GM12892 (cell line): ENCODE results near the gene MEN1.

ENCODE experiments used
- POLR2A ChIP-seq: IDR thresholded peaks from 2 replicates; pipeline ENCODE4 v1.6.1; 2011; ENCODE audit warnings: low read depth, low read length, control low read depth
- TAF1 ChIP-seq: IDR thresholded peaks from 2 replicates; pipeline ENCODE4 v1.6.1; 2011; ENCODE audit warnings: low read depth, mild to moderate bottlenecking, control low read depth, low read length, borderline replicate concordance

DNA sequence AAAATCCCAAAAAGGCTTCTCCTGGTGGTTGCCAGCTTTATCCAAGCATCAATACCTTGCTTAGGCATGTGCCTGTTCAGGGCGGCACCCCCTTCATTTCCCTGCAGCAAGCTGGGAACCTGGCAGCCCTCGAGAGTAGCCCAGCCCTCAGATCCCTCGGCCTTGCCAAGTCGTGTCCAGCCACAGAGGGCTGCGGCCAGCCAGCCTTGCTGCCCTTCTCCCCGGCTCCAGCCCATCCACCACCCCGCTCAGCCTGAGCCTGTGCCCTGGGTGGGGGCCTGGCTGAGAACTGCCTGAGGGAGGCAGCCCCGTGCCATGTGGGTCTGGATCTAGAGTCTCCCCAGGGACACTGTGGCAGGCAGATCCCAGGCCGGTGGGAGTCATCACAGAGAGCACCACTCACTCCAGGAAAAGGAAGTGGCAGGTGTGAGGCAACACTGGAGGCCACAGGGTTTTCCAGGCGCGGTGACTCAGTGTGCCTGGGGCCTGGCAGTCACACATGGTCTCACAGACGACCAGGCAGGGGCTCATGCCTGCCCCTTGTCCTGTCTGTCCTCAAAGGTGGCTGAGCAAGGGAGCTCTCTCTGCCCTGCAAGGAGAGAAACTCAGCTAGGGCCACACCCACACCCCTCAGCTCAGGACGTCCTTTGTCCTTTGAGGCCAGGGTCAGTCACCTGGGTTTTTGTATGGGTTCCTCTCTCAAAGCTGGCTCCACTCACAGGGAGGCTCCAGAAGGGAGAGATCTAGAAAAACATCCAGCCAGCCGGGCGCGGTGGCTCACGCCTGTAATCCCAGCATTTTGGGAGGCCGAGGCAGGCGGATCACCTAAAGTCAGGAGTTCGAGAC lies 46.3 kb upstream of the MEN1 start:
- TF ChIP-seq TAF1, result peak; percentile 68
- TF ChIP-seq POLR2A, result peak; percentile 64
